ENCODE results near the gene KCNJ14.

KCNJ14 gene

DNA sequence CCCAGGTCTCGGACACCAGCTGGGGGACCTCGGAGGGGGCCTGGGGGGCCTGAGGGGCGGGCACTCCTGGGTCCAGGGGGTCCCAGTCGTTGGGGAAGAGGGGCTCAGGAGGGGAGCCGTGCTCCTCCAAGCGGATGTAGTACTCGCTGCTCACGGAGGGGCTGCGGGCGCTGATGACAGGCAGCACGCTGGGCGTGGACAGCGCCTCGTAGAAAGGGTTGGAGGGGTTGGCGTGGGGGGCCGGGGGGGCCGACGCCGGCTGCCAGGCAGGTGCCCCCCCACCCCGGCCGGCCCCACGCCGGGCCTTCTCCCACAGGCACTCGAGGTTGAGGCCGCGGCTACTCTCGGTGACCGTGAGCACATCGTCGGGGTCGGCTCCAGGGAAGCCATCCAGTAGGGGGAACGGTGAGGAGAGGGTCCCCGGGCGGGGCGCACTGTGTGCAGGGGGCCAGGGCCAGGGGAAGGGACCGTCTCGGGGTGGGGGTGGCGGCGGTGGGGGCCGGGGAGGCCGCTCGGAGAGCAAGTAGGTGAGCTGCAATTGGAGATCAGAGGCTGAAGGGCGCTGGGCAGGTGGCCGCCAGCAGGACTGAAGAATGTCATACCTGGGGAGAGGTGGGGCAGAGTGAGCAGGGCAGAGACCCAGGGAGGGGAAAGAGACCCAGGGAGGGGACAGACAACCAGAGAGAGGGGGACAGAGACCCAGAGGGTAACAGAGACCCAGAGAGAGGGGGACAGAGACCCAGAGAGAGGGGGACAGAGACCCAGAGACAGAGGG lies 44.1 kb downstream of the KCNJ14 start:
- Histone ChIP-seq H3K4me1 (peaks cover 52 to 82% (median 70%) of the 10 kb centered on the region in 10 experiments), H3K27ac (no peak overlapping the region), H4K20me1 (peaks cover 0 to 26% (median 5%) of the 10 kb centered on the region in 11 experiments; a peak in 11 of 22 replicates), H3K4me3 (no peak overlapping the region), H3K4me2 (0 out of 22 replicates have a peak overlapping the region, but pooled peaks of 1 of the 11 experiments have one; percentile 20), H3K9ac (no peak overlapping the region), H3K9me3 (replicated peaks in 1 of 11) (no peaks in the 10 kb centered on the region), H3K27me3 (peaks cover 43 to 69% (median 66%) of the 10 kb centered on the region in 11 experiments), H3K36me3 (no peaks in the 10 kb centered on the region)
- no peak for TF ChIP-seq Cebpa-rat (IDR thresholded peaks at IDR 0.05)

DNA sequence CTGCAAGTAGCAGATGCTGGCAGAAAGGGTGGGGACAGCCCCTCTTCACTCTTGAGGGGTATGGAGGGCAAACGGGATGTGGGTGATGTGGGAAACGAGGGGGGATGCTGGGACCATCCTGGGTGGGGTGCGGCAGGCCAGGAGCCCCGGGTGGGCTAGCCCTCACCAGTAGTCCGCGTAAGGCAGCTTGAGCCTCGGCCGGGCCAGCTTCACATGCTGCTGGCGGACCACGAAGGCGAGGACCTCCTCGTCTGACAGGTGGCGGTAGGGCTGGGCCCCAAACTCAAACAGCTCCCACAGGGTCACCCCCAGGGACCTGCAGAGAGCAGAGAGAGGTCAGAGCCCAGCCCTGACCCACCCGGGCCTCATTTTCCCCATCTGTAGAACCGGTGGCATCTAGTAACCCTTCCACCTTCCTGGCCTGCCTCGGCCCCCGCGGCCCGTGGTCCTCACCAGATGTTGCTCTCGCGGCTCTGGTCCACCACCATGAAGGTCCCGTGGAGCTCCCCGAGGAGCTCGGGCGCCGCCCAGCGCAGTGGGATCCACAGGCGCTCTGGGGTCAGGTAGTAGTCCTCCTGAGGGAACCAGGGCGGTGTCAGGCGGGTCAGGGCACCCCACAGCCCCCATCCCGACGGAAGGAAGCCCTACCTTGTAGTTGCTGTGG lies 45.6 kb downstream of the KCNJ14 start:
- TF ChIP-seq Cebpa-rat (IDR thresholded peaks at IDR 0.05), result no peak
- H3K4me2 ChIP-seq, result peak overlapping the region; percentile 58 to 98 (median 88)
- peaks cover 38 to 67% (median 56%) of the 10 kb centered on the region in 10 experiments for H3K4me1 ChIP-seq
- H3K9me3 ChIP-seq (replicated peaks in 1 of 11), result no peaks in the 10 kb centered on the region
- H3K4me3 ChIP-seq, result peak overlapping the region in 9 of 10 experiments; percentile 19 to 58 (median 42); a peak in 14 of 20 replicates
- peaks cover 43 to 54% (median 52%) of the 10 kb centered on the region in 11 experiments for H3K27me3 ChIP-seq
- no peaks in the 10 kb centered on the region for H3K36me3 ChIP-seq
- H3K27ac ChIP-seq, result peak overlapping the region in 8 of 11 experiments; percentile 23 to 60 (median 48); a peak in 13 of 22 replicates
- H4K20me1 ChIP-seq, result peaks cover 0 to 26% (median 5%) of the 10 kb centered on the region in 11 experiments; a peak in 11 of 22 replicates
- peak overlapping the region in 7 of 11 experiments; percentile 3 to 48 (median 44); a peak in 10 of 22 replicates for H3K9ac ChIP-seq

DNA sequence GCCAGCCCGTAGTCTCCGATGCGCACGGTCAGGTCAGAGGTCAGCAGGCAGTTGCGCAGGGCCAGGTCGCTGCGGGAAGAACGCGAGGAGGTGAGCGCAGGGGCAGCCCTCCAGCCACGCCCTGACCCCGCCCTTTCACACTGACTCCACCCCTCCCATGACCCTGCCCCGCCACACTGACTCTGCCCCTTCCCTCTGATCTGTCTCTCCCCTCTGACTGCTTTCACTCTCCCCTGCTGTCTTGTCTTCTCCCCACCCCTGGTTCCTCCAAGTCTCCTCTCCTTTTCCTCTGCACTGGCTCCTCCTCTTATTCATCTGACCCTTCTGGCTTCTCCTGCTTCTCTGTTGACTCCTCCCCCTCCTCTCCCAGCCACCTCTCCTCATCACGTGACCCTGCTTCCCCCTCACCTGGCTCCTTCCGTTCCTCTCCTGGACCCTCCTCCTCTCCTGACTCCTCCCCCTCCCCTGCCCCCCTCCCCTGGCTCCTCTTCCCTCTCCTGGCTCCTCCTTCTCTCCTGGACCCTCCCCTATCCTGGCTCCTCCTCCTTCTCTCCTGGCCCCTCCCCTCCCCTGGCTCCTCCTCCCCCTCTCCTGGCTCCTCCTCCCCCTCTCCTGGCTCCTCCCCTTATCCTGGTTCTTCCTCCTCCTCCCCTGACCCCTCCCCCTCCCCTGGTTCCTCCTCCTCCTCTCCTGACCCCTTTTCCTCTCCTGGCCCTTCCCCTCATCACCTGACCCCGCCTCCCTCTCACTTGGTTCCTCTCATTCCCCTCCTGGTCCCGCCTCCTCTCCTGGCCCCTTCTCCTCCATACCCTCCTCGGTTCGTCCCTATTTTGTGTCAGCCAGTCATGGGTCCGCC lies 46.3 kb downstream of the KCNJ14 start:
- Histone ChIP-seq H3K4me1 (peaks cover 30 to 64% (median 52%) of the 10 kb centered on the region in 10 experiments), H3K4me2 (peak overlapping the region; percentile 58 to 98 (median 88)), H3K9ac (peak overlapping the region in 7 of 11 experiments; percentile 3 to 48 (median 44); a peak in 8 of 22 replicates), H4K20me1 (peaks cover 0 to 24% (median 2%) of the 10 kb centered on the region in 11 experiments; a peak in 11 of 22 replicates), H3K27ac (peak overlapping the region in 8 of 11 experiments; percentile 23 to 60 (median 48); a peak in 14 of 22 replicates), H3K27me3 (peaks cover 40 to 46% (median 44%) of the 10 kb centered on the region in 11 experiments), H3K4me3 (peak overlapping the region in 9 of 10 experiments; percentile 19 to 58 (median 42); a peak in 14 of 20 replicates), H3K9me3 (replicated peaks in 1 of 11) (no peaks in the 10 kb centered on the region), H3K36me3 (no peaks in the 10 kb centered on the region)
- TF ChIP-seq Cebpa-rat (IDR thresholded peaks at IDR 0.05), result no peak

DNA sequence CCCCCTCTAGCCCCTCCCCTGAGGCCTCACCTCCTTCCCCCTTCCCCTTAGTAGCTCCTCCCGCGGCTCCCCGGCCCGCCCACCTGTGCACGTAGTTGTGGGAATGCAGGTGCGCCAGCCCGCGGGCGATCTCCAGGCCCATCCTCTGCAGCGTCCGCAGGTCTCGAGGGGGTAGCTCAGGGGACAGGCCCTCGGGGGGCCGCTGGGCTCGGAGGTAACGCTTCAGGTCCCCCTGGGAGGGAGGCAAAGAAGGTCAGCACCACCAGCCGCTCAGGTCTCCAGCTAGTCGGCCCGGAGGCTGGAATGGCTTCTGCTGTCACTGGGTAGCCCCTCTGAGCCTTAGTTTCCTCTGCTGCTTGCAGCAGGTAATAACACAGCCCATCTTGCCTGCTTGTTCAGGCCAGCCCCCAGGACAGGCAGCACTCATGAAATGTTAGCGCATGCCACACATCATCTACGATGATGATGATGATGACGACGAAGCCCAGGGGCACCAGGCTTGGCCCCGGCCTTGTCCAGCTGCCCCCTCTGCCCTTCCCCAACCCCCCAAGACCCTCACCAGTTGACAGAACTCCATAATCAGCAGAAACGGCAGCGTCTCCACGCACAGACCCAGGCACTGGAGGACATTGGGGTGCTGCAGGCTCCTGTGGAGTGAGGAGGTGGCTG lies 47.1 kb downstream of the KCNJ14 start:
- 0 out of 22 replicates have a peak overlapping the region, but pooled peaks of 2 of the 11 experiments have one; percentile 33 for H3K9ac ChIP-seq
- H3K4me2 ChIP-seq, result peak overlapping the region; percentile 39 to 80 (median 65); a peak in 21 of 22 replicates
- peaks cover 23 to 58% (median 46%) of the 10 kb centered on the region in 10 experiments for H3K4me1 ChIP-seq
- peak overlapping the region in 1 of 11 experiments; percentile 18; a peak in 1 of 22 replicates for H3K27ac ChIP-seq
- no peaks in the 10 kb centered on the region for H3K9me3 ChIP-seq (replicated peaks in 1 of 11)
- peaks cover 33 to 39% (median 37%) of the 10 kb centered on the region in 11 experiments for H3K27me3 ChIP-seq
- no peaks in the 10 kb centered on the region for H3K36me3 ChIP-seq
- H4K20me1 ChIP-seq, result peaks cover 0 to 16% (median 0%) of the 10 kb centered on the region in 11 experiments; a peak in 11 of 22 replicates
- no peak for TF ChIP-seq Cebpa-rat (IDR thresholded peaks at IDR 0.05)
- H3K4me3 ChIP-seq, result peak overlapping the region in 2 of 10 experiments; percentile 38; a peak in 3 of 20 replicates

DNA sequence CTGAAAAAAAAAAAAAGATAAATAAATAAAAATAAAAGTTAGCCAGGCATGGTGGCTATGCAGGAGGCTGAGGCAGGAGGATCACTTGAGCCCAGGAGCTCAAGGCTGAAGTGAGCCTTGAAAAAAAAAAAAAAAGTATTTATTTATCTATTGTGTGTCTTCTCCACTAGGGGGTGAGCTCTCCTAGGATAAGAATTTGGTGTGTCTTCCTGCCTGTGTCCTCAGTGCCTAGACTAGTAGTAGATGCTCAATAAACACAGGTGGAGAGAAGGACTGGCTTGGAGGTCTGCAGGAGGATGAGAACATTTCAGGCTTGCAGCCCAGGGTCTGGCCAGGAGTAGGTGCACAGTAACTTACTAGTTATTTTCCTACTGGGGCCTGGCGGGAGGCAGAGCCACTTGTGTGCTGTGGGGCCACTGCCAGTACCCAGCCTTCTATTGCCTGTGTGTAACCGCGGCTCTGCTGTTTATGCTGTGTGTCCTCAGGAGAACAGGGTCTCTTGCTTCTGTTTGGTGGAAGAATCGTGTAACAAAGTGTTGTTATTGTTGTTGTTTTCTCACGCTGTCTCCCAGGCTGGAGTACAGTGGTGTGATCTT lies 50.9 kb downstream of the KCNJ14 start:
- Histone ChIP-seq H3K4me2 (no peak overlapping the region), H3K4me1 (peaks cover 5 to 44% (median 36%) of the 10 kb centered on the region in 10 experiments), H4K20me1 (peaks cover 0 to 6% (median 0%) of the 10 kb centered on the region in 11 experiments; a peak in 3 of 22 replicates), H3K27ac (no peak overlapping the region), H3K9me3 (replicated peaks in 1 of 11) (no peaks in the 10 kb centered on the region), H3K36me3 (no peaks in the 10 kb centered on the region), H3K9ac (no peak overlapping the region), H3K4me3 (no peak overlapping the region), H3K27me3 (peaks cover 0 to 6% (median 0%) of the 10 kb centered on the region in 11 experiments; a peak in 9 of 22 replicates)
- no peak for TF ChIP-seq Cebpa-rat (IDR thresholded peaks at IDR 0.05)

DNA sequence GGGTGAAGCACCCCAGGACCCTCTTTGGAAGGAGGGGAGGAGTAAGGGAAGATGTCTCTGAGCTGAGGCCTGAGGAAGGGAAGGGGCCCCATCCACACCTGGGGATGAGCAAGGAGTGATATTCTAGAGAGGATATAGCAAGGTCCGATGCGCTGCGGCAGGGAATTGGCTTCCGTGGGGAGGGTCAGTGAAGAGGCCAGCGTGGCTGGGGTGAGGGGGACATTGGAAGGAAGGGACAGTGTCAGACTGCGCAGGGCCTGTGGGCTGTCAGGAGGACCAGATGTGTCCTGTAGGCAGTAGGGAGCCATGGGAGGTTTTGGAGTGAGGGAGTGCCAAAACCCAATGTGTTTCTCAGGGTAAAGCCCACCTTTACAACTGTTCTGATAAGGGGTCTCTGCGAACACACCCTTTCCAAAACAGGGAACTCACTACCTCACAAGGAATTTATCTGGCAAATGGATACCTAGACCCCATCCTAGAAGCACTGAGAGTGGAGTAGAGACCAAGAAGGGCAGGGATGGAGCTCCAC lies 52.6 kb downstream of the KCNJ14 start:
- no peaks in the 10 kb centered on the region for H3K9me3 ChIP-seq (replicated peaks in 1 of 11)
- H3K27ac ChIP-seq, result no peak overlapping the region
- no peak for TF ChIP-seq Cebpa-rat (IDR thresholded peaks at IDR 0.05)
- H3K4me3 ChIP-seq, result no peak overlapping the region
- H3K27me3 ChIP-seq, result peaks cover 3 to 21% (median 11%) of the 10 kb centered on the region in 11 experiments; a peak in 13 of 22 replicates
- H3K4me1 ChIP-seq, result peaks cover 4 to 42% (median 34%) of the 10 kb centered on the region in 10 experiments; a peak in 17 of 20 replicates
- H3K4me2 ChIP-seq, result no peak overlapping the region
- no peak overlapping the region for H3K9ac ChIP-seq
- no peaks in the 10 kb centered on the region for H3K36me3 ChIP-seq
- no peaks in the 10 kb centered on the region; a peak in 1 of 22 replicates for H4K20me1 ChIP-seq

DNA sequence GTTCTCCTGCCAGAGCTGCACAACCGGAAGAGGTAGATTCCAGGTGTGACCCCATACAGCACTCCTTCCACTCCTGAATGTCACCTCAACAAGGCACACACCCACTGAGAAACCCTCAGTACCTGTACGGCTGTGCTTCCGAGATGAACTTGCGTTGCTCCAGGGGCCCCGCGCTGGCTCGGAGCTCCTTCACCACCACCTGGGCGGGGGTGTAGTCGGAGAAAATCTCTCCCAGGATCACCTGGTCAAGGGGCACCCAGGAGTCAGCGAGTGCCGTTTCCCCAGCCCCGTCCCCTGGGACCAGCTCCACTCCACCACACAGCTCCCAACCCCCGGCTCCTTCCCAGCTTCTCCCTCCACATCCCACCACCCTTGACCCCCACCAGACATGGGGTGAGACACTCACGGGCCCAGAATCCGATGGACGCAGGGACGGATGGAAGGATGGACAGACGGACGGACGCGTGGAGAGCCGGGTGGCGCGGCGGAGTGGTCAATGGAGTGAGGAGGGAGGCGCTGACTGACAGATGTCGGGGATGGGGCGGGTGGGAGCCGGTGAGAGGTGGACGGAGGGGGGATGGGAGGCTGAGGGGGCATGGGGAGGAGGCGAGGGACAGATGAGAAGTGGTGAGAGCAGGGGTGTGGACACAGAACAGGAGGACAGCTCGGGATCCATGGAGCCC lies 53.5 kb downstream of the KCNJ14 start:
- Histone ChIP-seq H3K4me1 (peaks cover 5 to 39% (median 31%) of the 10 kb centered on the region in 10 experiments; a peak in 17 of 20 replicates), H3K9ac (no peak overlapping the region), H3K4me2 (no peak overlapping the region), H3K27ac (no peak overlapping the region), H3K36me3 (no peaks in the 10 kb centered on the region), H4K20me1 (no peaks in the 10 kb centered on the region), H3K4me3 (no peak overlapping the region), H3K9me3 (replicated peaks in 1 of 11) (no peaks in the 10 kb centered on the region), H3K27me3 (peaks cover 3 to 21% (median 11%) of the 10 kb centered on the region in 11 experiments; a peak in 13 of 22 replicates)
- no peak for TF ChIP-seq Cebpa-rat (IDR thresholded peaks at IDR 0.05)
